NCI-H774 (cell line): ENCODE data around the gene TNFRSF19.

ENCODE experiments used
- DNase-seq: peaks from one replicate; lab custom pipeline; 2025; lab: John Stamatoyannopoulos, UW

Gene TNFRSF19

GRCh38 chr13:23605831-23606230, 35.6 kb downstream of the TNFRSF19 start:
- no peak for DNase-seq

- DNase-seq: no peak
Observed at GRCh38 chr13:23608138-23608537, 37.9 kb downstream of the TNFRSF19 start.

- no peak for DNase-seq
Observed at GRCh38 chr13:23608701-23609413, 38.6 kb downstream of the TNFRSF19 start.

GRCh38 chr13:23609414-23609760, 39.2 kb downstream of the TNFRSF19 start:
- no peak for DNase-seq

- DNase-seq: no peak
Observed at GRCh38 chr13:23609874-23610576, 39.8 kb downstream of the TNFRSF19 start.

GRCh38 chr13:23610966-23611491, 40.8 kb downstream of the TNFRSF19 start:
- DNase-seq: no peak

- DNase-seq: no peak
Observed at GRCh38 chr13:23612182-23612581, 42.0 kb downstream of the TNFRSF19 start.

- no peak for DNase-seq
Observed at GRCh38 chr13:23612731-23613130, 42.5 kb downstream of the TNFRSF19 start.

- no peak for DNase-seq
Observed at GRCh38 chr13:23613596-23613995, 43.4 kb downstream of the TNFRSF19 start.

GRCh38 chr13:23615395-23616081, 45.3 kb downstream of the TNFRSF19 start:
- no peak for DNase-seq

GRCh38 chr13:23616228-23616627, 46.0 kb downstream of the TNFRSF19 start:
- DNase-seq: no peak

- no peak for DNase-seq
Observed at GRCh38 chr13:23617551-23618024, 47.4 kb downstream of the TNFRSF19 start.

GRCh38 chr13:23618341-23618740, 48.1 kb downstream of the TNFRSF19 start:
- no peak for DNase-seq

- no peak for DNase-seq
Observed at GRCh38 chr13:23619068-23619855, 49.0 kb downstream of the TNFRSF19 start.

- DNase-seq: no peak
Observed at GRCh38 chr13:23620211-23620610, 50.0 kb downstream of the TNFRSF19 start.

GRCh38 chr13:23620613-23621315, 50.6 kb downstream of the TNFRSF19 start:
- no peak for DNase-seq

- no peak for DNase-seq
Observed at GRCh38 chr13:23621316-23621645, 51.1 kb downstream of the TNFRSF19 start.

- DNase-seq: no peak
Observed at GRCh38 chr13:23622985-23623384, 52.8 kb downstream of the TNFRSF19 start.

GRCh38 chr13:23623394-23623793, 53.2 kb downstream of the TNFRSF19 start:
- DNase-seq: no peak

- DNase-seq: no peak
Observed at GRCh38 chr13:23626700-23627099, 56.5 kb downstream of the TNFRSF19 start.

- no peak for DNase-seq
Observed at GRCh38 chr13:23627410-23627809, 57.2 kb downstream of the TNFRSF19 start.
